Measurements from ENCODE around the gene PRSS23.
"Not testable (repeated sequence)": the region's sequence is repeated elsewhere in the genome, so short reads cannot be mapped to it uniquely, and the experiment has no call there.

PRSS23 gene

GRCh38 chr11:86814775-86815174 lies 14.4 kb downstream of the PRSS23 start:
- in situ Hi-C loops (cut with HindIII; ENCODE audit: low pct_ligation_motif_present, low sequenced_read_pairs) = no loop called here
- peak overlapping the region; percentile 86 for H3K27ac ChIP-seq
- DNase-seq = no peak
- H3K27me3 ChIP-seq (replicated peaks) = no peaks in the 10 kb centered on the region
- no peak overlapping the region for H3K4me3 ChIP-seq (ENCODE audit: low read depth, low read length)
- TF ChIP-seq CTCF (IDR thresholded peaks at IDR 0.05; ENCODE audit: low read depth, low read length, missing control alignments) = no peak
- H3K36me3 ChIP-seq (replicated peaks) = peaks cover 6% of the 10 kb centered on the region

GRCh38 chr11:86815726-86816125 lies 15.4 kb downstream of the PRSS23 start:
- in situ Hi-C loops (cut with HindIII; ENCODE audit: low pct_ligation_motif_present, low sequenced_read_pairs) = no loop called here
- Histone ChIP-seq H3K4me3 (ENCODE audit: low read depth, low read length) (no peak overlapping the region), H3K27me3 (replicated peaks) (no peaks in the 10 kb centered on the region), H3K36me3 (replicated peaks) (no peaks in the 10 kb centered on the region), H3K27ac (peak overlapping the region; percentile 86)
- no peak for TF ChIP-seq CTCF (IDR thresholded peaks at IDR 0.05; ENCODE audit: low read depth, low read length, missing control alignments)
- no peak for DNase-seq

DNA sequence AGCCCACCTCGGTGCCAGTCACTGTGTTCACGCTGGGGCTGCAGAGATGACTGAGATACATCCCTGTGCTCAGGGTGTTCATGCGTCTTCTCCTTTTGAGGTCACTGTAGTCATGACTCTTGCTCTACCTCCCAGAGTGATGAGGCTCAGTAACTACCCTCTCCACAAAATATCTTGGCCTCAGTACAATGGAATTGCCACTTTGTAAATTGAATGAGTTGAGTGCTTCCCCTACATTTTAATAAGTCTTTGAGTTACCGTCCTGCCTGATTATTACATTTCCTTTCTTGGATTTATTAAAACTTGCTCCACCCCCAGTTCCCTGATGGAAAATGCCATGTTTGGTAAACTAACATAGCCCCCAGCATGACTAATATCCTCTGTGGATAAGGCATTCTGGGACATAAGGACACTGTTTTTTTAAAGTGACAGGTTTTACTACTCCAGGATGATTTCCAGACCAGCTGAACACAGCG lies 15.9 kb downstream of the PRSS23 start:
- H3K4me3 ChIP-seq (ENCODE audit: low read depth, low read length) = no peak overlapping the region
- DNase-seq = peak; percentile 69

GRCh38 chr11:86818462-86819192 lies 18.3 kb downstream of the PRSS23 start:
- peak; percentile 63 for TF ChIP-seq CTCF (IDR thresholded peaks at IDR 0.05; ENCODE audit: low read depth, low read length, missing control alignments)
- Histone ChIP-seq H3K4me3 (ENCODE audit: low read depth, low read length) (no peak overlapping the region), H3K27ac (peak overlapping the region; percentile 86), H3K36me3 (replicated peaks) (peaks cover 5% of the 10 kb centered on the region), H3K27me3 (replicated peaks) (no peaks in the 10 kb centered on the region)
- in situ Hi-C loops (cut with HindIII; ENCODE audit: low pct_ligation_motif_present, low sequenced_read_pairs) = no loop called here
- no peak for DNase-seq

More for the DNA sequence above, 15.9 kb downstream of the PRSS23 start:
- H3K27me3 ChIP-seq (replicated peaks) = no peaks in the 10 kb centered on the region
- H3K36me3 ChIP-seq (replicated peaks) = no peaks in the 10 kb centered on the region
- TF ChIP-seq CTCF (IDR thresholded peaks at IDR 0.05; ENCODE audit: low read depth, low read length, missing control alignments) = no peak
- peak overlapping the region; percentile 86 for H3K27ac ChIP-seq
- in situ Hi-C loops (cut with HindIII; ENCODE audit: low pct_ligation_motif_present, low sequenced_read_pairs) = no loop called here

GRCh38 chr11:86824139-86824538 lies 23.8 kb downstream of the PRSS23 start:
- H3K4me3 ChIP-seq (ENCODE audit: low read depth, low read length); in situ Hi-C loops (cut with HindIII; ENCODE audit: low pct_ligation_motif_present, low sequenced_read_pairs); H3K27me3 ChIP-seq (replicated peaks): not testable (repeated sequence)

DNA sequence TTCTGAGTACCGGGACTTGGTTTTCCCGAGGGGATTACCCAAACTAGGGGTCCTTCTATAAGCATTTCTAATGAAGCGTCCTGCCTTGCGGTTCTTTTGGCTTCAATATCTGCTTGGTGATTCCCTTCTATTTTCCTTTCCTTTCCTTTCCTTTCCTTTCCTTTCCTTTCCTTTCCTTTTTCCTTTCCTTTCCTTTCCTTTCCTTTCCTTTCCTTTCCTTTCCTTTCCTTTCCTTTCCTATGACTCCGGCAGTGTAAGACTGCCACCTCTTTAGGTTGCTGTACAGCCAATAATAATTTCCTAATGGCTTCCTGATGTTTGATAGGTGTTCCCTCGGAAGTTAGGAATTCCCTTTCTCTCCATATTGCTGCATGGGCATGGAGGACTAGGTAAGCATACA lies 34.0 kb downstream of the PRSS23 start:
- H3K36me3 ChIP-seq (replicated peaks) = peaks cover 13% of the 10 kb centered on the region
- in situ Hi-C loops (cut with HindIII; ENCODE audit: low pct_ligation_motif_present, low sequenced_read_pairs); DNase-seq; H3K27me3 ChIP-seq (replicated peaks); H3K27ac ChIP-seq; H3K4me3 ChIP-seq (ENCODE audit: low read depth, low read length): not testable (repeated sequence)

More at GRCh38 chr11:86824139-86824538, 23.8 kb downstream of the PRSS23 start:
- not testable (repeated sequence) for H3K27ac ChIP-seq; H3K36me3 ChIP-seq (replicated peaks); DNase-seq

DNA sequence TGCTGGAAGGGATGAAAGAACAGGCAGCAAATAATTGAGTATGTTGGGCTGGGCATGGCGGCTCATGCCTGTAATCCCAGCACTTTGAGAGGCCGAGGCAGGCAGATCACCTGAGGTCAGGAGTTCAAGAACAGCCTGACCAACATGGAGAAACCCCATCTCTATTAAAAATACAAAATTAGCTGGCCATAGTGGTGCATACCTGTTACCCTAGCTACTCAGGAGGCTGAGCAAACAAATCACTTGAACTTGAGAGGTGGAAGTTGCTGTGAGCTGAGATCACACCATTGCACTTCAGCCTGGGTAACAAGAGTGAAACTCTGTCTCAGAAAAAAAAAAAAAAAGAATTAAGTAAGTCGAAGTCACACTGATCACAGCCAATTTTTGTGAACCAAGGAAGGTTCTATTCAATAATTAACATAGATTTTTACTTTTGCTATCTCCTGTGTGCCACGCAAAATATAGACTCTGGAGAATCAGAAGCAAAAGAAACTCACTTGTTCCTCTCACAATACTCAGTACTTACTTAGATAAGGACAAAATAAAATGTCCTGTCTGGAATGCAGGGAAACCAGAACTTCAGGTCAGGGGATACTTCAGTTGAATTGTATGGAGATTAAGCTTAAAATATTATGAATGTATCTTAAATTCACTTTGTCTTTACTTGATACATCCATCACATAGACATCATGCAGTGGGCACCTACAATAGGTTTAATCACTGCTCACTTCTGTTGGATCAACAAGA lies 44.6 kb downstream of the PRSS23 start:
- in situ Hi-C loops (cut with HindIII; ENCODE audit: low pct_ligation_motif_present, low sequenced_read_pairs); H3K36me3 ChIP-seq (replicated peaks); H3K27ac ChIP-seq; DNase-seq; H3K27me3 ChIP-seq (replicated peaks); H3K4me3 ChIP-seq (ENCODE audit: low read depth, low read length): not testable (repeated sequence)

Data from brain microvascular endothelial cell (primary cell).